Keratinocyte (primary cell): ENCODE data around the gene USP53. TPM values are rescaled to one million over a fixed set of nuclear protein-coding genes. Genes with fewer than 3 reads are reported as not detected.

Experiments used
- DNase-seq: peaks from one replicate; pipeline ENCODE4 v3.0.0-alpha.2; 2011; ENCODE audit warnings: low read depth, missing footprints, low spot score
- FAIRE-seq: peaks from 2 replicates; lab custom pipeline; 2011; peaks lifted over from hg19 to GRCh38; lab: Jason Lieb, UNC
- H2AFZ ChIP-seq: 2 replicates; pipeline ENCODE4 v1.6.0; 2012; ENCODE audit warnings: low read length, control low read depth, inconsistent platforms; ENCODE audit not compliant: control insufficient read depth
- H3K27ac ChIP-seq: 2 replicates; pipeline ENCODE4 v1.5.1; 2011; ENCODE audit warnings: low read length; ENCODE audit not compliant: control insufficient read depth, insufficient read depth
- H3K27me3 ChIP-seq: 3 replicates; pipeline ENCODE4 v1.6.0; 2011; ENCODE audit warnings: low read length; ENCODE audit not compliant: control insufficient read depth, insufficient read depth; ENCODE audit errors: extremely low read depth
- H3K36me3 ChIP-seq, 2 experiments: 2 replicates in 1 of 2; 3 replicates in 1 of 2; pipeline ENCODE4 v1.5.1; 2011; ENCODE audit warnings: low read length in 2 of 2, mild to moderate bottlenecking in 1 of 2; ENCODE audit not compliant: control insufficient read depth in 2 of 2, insufficient read depth in 2 of 2; ENCODE audit errors: extremely low read depth in 1 of 2
- H3K4me1 ChIP-seq: 3 replicates; pipeline ENCODE4 v1.5.1; 2011; ENCODE audit warnings: low read length; ENCODE audit not compliant: control insufficient read depth, insufficient read depth; ENCODE audit errors: extremely low read depth
- H3K4me2 ChIP-seq: 3 replicates; pipeline ENCODE4 v1.6.0; 2011; ENCODE audit warnings: low read depth, low read length; ENCODE audit not compliant: control insufficient read depth, insufficient read depth; ENCODE audit errors: extremely low read depth
- H3K4me3 ChIP-seq, 3 experiments: fragments of 200-600 bp in 1 of 3; sonication (generic) in 1 of 3; 2 replicates in 2 of 3; 3 replicates in 1 of 3; pipeline ENCODE4 v1.5.1; 2011 to 2016; ENCODE audit warnings: low read length in 3 of 3, mild to moderate bottlenecking in 3 of 3, control low read depth in 2 of 3, inconsistent platforms in 1 of 3, low read depth in 1 of 3, mixed read lengths in 1 of 3, mixed run types in 1 of 3, moderate library complexity in 1 of 3; ENCODE audit not compliant: control insufficient read depth in 2 of 3, insufficient read depth in 2 of 3; ENCODE audit errors: extremely low read depth in 1 of 3
- H3K79me2 ChIP-seq: 2 replicates; pipeline ENCODE4 v1.6.0; 2012; ENCODE audit warnings: low read length; ENCODE audit not compliant: control insufficient read depth, insufficient read depth
- H3K9ac ChIP-seq: 3 replicates; pipeline ENCODE4 v1.6.0; 2011; ENCODE audit warnings: low read length; ENCODE audit not compliant: control insufficient read depth, insufficient read depth; ENCODE audit errors: extremely low read depth
- H3K9me1 ChIP-seq: 3 replicates; pipeline ENCODE4 v1.6.0; 2011; ENCODE audit warnings: low read length; ENCODE audit not compliant: control insufficient read depth, insufficient read depth; ENCODE audit errors: extremely low read depth
- H3K9me3 ChIP-seq: 2 replicates; pipeline ENCODE4 v1.5.1; 2012; ENCODE audit warnings: low read depth, low read length; ENCODE audit not compliant: control insufficient read depth
- H4K20me1 ChIP-seq: 3 replicates; pipeline ENCODE4 v1.6.0; 2011; ENCODE audit warnings: low read length; ENCODE audit not compliant: control insufficient read depth, insufficient read depth; ENCODE audit errors: extremely low read depth
- EZH2 ChIP-seq: IDR thresholded peaks from one replicate; pipeline ENCODE4 v1.6.1; 2012; ENCODE audit warnings: inconsistent platforms, mild to moderate bottlenecking, low read length, moderate library complexity
- dilution Hi-C: fragments of 300-500 bp; cut with MboI; formaldehyde crosslinking; loops from one replicate; pipeline ENCODE4 v1.7.0; 2020; ENCODE audit warnings: low sequenced_read_pairs; ENCODE audit not compliant: extremely low pct_ligation_motif_present
- polyA plus RNA-seq, 5 experiments: library from polyadenylated mRNA; depleted of rRNA in 3 of 5; stranded (reverse) in 3 of 5; stranded (forward) in 1 of 5; unstranded in 1 of 5; fragments of >200 nt; gene quantifications; 1 replicate in 1 of 5; 2 replicates in 3 of 5; 3 replicates in 1 of 5; pipeline versions ENCODE4 v1.2.1 to v1.2.3, GENCODE V29; 2011 to 2012; ENCODE audit warnings: missing spikeins in 2 of 5, low read depth in 1 of 5, low replicate concordance in 1 of 5
- TF ChIP-seq, protein P1 (sequence below), 3 experiments: IDR thresholded peaks in 1 of 3; conservative IDR thresholded peaks in 1 of 3; optimal IDR thresholded peaks in 1 of 3; 2 replicates in 2 of 3; 3 replicates in 1 of 3; pipeline versions ENCODE3 to v1.5.1; 2011; ENCODE audit warnings: low read length in 3 of 3, mild to moderate bottlenecking in 3 of 3, moderate library complexity in 2 of 3, control low read depth in 1 of 3, inconsistent platforms in 1 of 3; ENCODE audit not compliant: insufficient read depth in 2 of 3; ENCODE audit errors: extremely low read depth in 1 of 3

The USP53 gene
- polyA plus RNA-seq, 1 donor (not counting 4 experiments of a cell fraction or from before 2014, with no cell fraction given): 29.0 TPM

DNA sequence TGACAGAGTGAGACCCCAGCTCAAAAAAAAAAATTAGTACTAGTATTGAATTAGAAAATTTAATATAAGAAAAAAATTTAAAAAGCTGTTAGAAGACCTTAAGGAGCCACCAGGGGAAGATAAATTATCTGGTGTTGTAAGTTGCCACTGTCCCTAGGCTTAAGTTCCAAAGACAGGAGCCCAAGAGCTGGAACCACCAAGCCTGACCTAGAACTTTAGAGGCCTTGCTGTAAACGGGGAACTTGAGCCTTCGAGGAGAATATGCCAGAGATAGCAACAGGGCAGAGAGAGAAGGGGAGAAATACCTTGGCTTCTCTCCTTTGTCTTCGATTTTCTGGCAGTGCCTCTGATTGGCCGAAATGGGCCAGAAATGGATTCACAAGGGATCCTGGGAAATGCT lies 8.9 kb downstream of the USP53 start:
- Histone ChIP-seq H3K4me3 (no peak overlapping the region), H3K27me3 (no peaks in the 10 kb centered on the region), H3K4me2 (no peak overlapping the region), H3K9me3 (no peaks in the 10 kb centered on the region), H4K20me1 (no peaks in the 10 kb centered on the region), H2AFZ (no peak overlapping the region), H3K36me3 (peaks cover 8 to 16% of the 10 kb centered on the region in 2 experiments), H3K9me1 (no peaks in the 10 kb centered on the region), H3K27ac (no peak overlapping the region), H3K9ac (no peak overlapping the region), H3K79me2 (peaks cover 47% of the 10 kb centered on the region), H3K4me1 (peaks cover 7% of the 10 kb centered on the region)
- FAIRE-seq (no peak), DNase-seq (no peak)
- TF ChIP-seq, protein P1, sequence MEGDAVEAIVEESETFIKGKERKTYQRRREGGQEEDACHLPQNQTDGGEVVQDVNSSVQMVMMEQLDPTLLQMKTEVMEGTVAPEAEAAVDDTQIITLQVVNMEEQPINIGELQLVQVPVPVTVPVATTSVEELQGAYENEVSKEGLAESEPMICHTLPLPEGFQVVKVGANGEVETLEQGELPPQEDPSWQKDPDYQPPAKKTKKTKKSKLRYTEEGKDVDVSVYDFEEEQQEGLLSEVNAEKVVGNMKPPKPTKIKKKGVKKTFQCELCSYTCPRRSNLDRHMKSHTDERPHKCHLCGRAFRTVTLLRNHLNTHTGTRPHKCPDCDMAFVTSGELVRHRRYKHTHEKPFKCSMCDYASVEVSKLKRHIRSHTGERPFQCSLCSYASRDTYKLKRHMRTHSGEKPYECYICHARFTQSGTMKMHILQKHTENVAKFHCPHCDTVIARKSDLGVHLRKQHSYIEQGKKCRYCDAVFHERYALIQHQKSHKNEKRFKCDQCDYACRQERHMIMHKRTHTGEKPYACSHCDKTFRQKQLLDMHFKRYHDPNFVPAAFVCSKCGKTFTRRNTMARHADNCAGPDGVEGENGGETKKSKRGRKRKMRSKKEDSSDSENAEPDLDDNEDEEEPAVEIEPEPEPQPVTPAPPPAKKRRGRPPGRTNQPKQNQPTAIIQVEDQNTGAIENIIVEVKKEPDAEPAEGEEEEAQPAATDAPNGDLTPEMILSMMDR (optimal IDR thresholded peaks at IDR 0.05 in 1 of 3, IDR thresholded peaks at IDR 0.05 in 1 of 3, conservative IDR thresholded peaks at IDR 0.05 in 1 of 3; ENCODE audit: extremely low read depth in 1 of 3, insufficient read depth in 2 of 3, low read length in 3 of 3): no peak
- TF ChIP-seq EZH2: no peak
- dilution Hi-C loops: no loop called here

DNA sequence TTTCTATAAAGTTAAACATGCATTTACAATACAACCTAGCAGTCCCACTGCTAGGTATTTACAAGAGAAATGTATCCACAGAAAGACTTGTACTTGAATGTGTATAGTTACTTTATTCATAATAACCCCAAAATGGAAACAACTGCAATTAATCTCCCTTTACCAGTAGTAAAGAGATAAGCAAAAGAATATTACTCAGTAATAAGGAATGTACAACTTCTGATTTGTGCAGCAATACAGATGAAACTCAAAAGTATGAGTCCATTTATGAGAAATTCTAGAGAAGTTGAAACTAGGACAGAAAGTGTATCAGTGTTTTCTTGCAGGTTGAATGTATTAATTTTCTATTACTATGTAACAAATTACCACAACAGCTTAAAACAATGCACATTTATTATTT lies 15.2 kb downstream of the USP53 start:
- Histone ChIP-seq H4K20me1 (no peaks in the 10 kb centered on the region), H3K36me3 (peaks cover 0 to 6% of the 10 kb centered on the region in 2 experiments), H3K27ac (no peak overlapping the region), H3K4me3 (no peak overlapping the region), H3K4me1 (peaks cover 2% of the 10 kb centered on the region), H3K9ac (no peak overlapping the region), H3K79me2 (peaks cover 58% of the 10 kb centered on the region), H3K4me2 (no peak overlapping the region), H2AFZ (no peak overlapping the region), H3K9me3 (no peaks in the 10 kb centered on the region), H3K27me3 (no peaks in the 10 kb centered on the region), H3K9me1 (no peaks in the 10 kb centered on the region)
- DNase-seq (no peak), FAIRE-seq (no peak)
- dilution Hi-C loops: loop anchor here (25.0 kb wide), 1 partner anchor 240 kb away; no protein-coding TSS in a partner anchor
- no peak for TF ChIP-seq EZH2
- TF ChIP-seq, protein P1 (optimal IDR thresholded peaks at IDR 0.05 in 1 of 3, IDR thresholded peaks at IDR 0.05 in 1 of 3, conservative IDR thresholded peaks at IDR 0.05 in 1 of 3; ENCODE audit: extremely low read depth in 1 of 3, insufficient read depth in 2 of 3, low read length in 3 of 3): no peak
